Measurements from ENCODE around the gene PMP22.

The PMP22 gene

GRCh38 chr17:15265131-15265530, at the start of gene PMP22:
Gene PMP22, minus strand, starts transcription at chr17:15265326. Its CDS starts 4,599 bp downstream, at chr17:15260727.
- DNase-seq (ENCODE audit: low read depth in 2 of 2): no peak

GRCh38 chr17:15311996-15312395, 46.9 kb upstream of the PMP22 start:
- DNase-seq (ENCODE audit: low read depth in 2 of 2): no peak

GRCh38 chr17:15309793-15310192, 44.7 kb upstream of the PMP22 start:
- no peak for DNase-seq (ENCODE audit: low read depth in 2 of 2)

- DNase-seq (ENCODE audit: low read depth in 2 of 2): no peak
Observed at GRCh38 chr17:15309236-15309635, 44.1 kb upstream of the PMP22 start.

GRCh38 chr17:15308758-15309157, 43.6 kb upstream of the PMP22 start:
- DNase-seq (ENCODE audit: low read depth in 2 of 2): no peak

- no peak for DNase-seq (ENCODE audit: low read depth in 2 of 2)
Observed at GRCh38 chr17:15307710-15308111, 42.6 kb upstream of the PMP22 start.

GRCh38 chr17:15303851-15304250, 38.7 kb upstream of the PMP22 start:
- no peak for DNase-seq (ENCODE audit: low read depth in 2 of 2)

- DNase-seq (ENCODE audit: low read depth in 2 of 2): no peak
Observed at GRCh38 chr17:15303268-15303667, 38.1 kb upstream of the PMP22 start.

GRCh38 chr17:15301845-15302244, 36.7 kb upstream of the PMP22 start:
- no peak for DNase-seq (ENCODE audit: low read depth in 2 of 2)

- DNase-seq (ENCODE audit: low read depth in 2 of 2): no peak
Observed at GRCh38 chr17:15298176-15298575, 33.0 kb upstream of the PMP22 start.

- DNase-seq (ENCODE audit: low read depth in 2 of 2): no peak
Observed at GRCh38 chr17:15293558-15293957, 28.4 kb upstream of the PMP22 start.

- no peak for DNase-seq (ENCODE audit: low read depth in 2 of 2)
Observed at GRCh38 chr17:15291674-15292361, 26.7 kb upstream of the PMP22 start.

GRCh38 chr17:15290605-15291004, 25.5 kb upstream of the PMP22 start:
- no peak for DNase-seq (ENCODE audit: low read depth in 2 of 2)

- DNase-seq (ENCODE audit: low read depth in 2 of 2): no peak
Observed at GRCh38 chr17:15289285-15290183, 24.4 kb upstream of the PMP22 start.

GRCh38 chr17:15288859-15289258, 23.7 kb upstream of the PMP22 start:
- no peak for DNase-seq (ENCODE audit: low read depth in 2 of 2)

- DNase-seq (ENCODE audit: low read depth in 2 of 2): no peak
Observed at GRCh38 chr17:15287538-15288267, 22.6 kb upstream of the PMP22 start.

GRCh38 chr17:15285466-15285865, 20.3 kb upstream of the PMP22 start:
- no peak for DNase-seq (ENCODE audit: low read depth in 2 of 2)

- no peak for DNase-seq (ENCODE audit: low read depth in 2 of 2)
Observed at GRCh38 chr17:15284537-15284936, 19.4 kb upstream of the PMP22 start.

- DNase-seq (ENCODE audit: low read depth in 2 of 2): no peak
Observed at GRCh38 chr17:15284107-15284506, 19.0 kb upstream of the PMP22 start.

GRCh38 chr17:15281909-15282308, 16.8 kb upstream of the PMP22 start:
- DNase-seq (ENCODE audit: low read depth in 2 of 2): no peak

GRCh38 chr17:15278924-15279477, 13.9 kb upstream of the PMP22 start:
- DNase-seq (ENCODE audit: low read depth in 2 of 2): no peak

GRCh38 chr17:15278380-15278779, 13.3 kb upstream of the PMP22 start:
- no peak for DNase-seq (ENCODE audit: low read depth in 2 of 2)

All from stimulated activated CD8-positive, alpha-beta memory T cell treated with anti-CD3 and anti-CD28 coated beads, Interleukin-2, amount 100 ng/mL, for 1 hour (primary cell).